H1 (cell line): Measurements from ENCODE around the gene HS3ST5. TPM values are rescaled to one million over a fixed set of nuclear protein-coding genes. Genes with fewer than 3 reads are reported as not detected.

Source experiments
- NANOG ChIP-seq: IDR thresholded peaks from 2 replicates; pipeline ENCODE4 v1.6.1; 2011; ENCODE audit warnings: low read length, low read depth, mild to moderate bottlenecking, inconsistent platforms; ENCODE audit not compliant: insufficient read depth, poor library complexity, severe bottlenecking
- SAP30 ChIP-seq: fragments of 300-600 bp; sonication (generic); IDR thresholded peaks from 2 replicates; pipeline ENCODE4 v1.7.1; 2012; ENCODE audit warnings: low read length, moderate library complexity, mild to moderate bottlenecking, inconsistent platforms; ENCODE audit not compliant: insufficient read depth, insufficient replicate concordance
- SP2 ChIP-seq: IDR thresholded peaks from 2 replicates; pipeline ENCODE4 v1.6.1; 2012; ENCODE audit warnings: mild to moderate bottlenecking, low read length, inconsistent platforms
- polyA plus RNA-seq, 7 experiments: library from polyadenylated mRNA; depleted of rRNA in 3 of 7; stranded (reverse) in 5 of 7; unstranded in 2 of 7; fragments of >200 nt in 5 of 7; fragments of 200-250 nt in 2 of 7; gene quantifications; 1 replicate in 5 of 7; 2 replicates in 1 of 7; 4 replicates in 1 of 7; pipeline versions ENCODE4 v1.2.1 to v1.2.3, GENCODE V29; 2011 to 2013; ENCODE audit warnings: missing spikeins in 2 of 7, mixed read lengths in 2 of 7
- total RNA-seq: library from RNA; stranded (reverse); fragmentation: NEBNext Ultra II Directional; extraction: Animal tissue kit (Norgen Biotek cat#: 25700); gene quantifications from 2 replicates; pipeline ENCODE4 v1.2.1, GENCODE V29; 2021
- TF ChIP-seq, protein P1 (sequence below): fragments of 300-600 bp; sonication (generic); IDR thresholded peaks from 2 replicates; pipeline ENCODE4 v1.7.1; 2012; ENCODE audit warnings: low read length, moderate library complexity, mild to moderate bottlenecking, inconsistent platforms; ENCODE audit not compliant: insufficient replicate concordance

HS3ST5 gene
- total and polyA plus RNA-seq, 2 of the 8 experiments (the other 6 are each of a cell fraction or from before 2014, with no cell fraction given), result 1.2 to 9.9 TPM

GRCh38 chr6:114068116-114068515 is 274.7 kb downstream of the HS3ST5 start (continued):
- TF ChIP-seq, protein P1, sequence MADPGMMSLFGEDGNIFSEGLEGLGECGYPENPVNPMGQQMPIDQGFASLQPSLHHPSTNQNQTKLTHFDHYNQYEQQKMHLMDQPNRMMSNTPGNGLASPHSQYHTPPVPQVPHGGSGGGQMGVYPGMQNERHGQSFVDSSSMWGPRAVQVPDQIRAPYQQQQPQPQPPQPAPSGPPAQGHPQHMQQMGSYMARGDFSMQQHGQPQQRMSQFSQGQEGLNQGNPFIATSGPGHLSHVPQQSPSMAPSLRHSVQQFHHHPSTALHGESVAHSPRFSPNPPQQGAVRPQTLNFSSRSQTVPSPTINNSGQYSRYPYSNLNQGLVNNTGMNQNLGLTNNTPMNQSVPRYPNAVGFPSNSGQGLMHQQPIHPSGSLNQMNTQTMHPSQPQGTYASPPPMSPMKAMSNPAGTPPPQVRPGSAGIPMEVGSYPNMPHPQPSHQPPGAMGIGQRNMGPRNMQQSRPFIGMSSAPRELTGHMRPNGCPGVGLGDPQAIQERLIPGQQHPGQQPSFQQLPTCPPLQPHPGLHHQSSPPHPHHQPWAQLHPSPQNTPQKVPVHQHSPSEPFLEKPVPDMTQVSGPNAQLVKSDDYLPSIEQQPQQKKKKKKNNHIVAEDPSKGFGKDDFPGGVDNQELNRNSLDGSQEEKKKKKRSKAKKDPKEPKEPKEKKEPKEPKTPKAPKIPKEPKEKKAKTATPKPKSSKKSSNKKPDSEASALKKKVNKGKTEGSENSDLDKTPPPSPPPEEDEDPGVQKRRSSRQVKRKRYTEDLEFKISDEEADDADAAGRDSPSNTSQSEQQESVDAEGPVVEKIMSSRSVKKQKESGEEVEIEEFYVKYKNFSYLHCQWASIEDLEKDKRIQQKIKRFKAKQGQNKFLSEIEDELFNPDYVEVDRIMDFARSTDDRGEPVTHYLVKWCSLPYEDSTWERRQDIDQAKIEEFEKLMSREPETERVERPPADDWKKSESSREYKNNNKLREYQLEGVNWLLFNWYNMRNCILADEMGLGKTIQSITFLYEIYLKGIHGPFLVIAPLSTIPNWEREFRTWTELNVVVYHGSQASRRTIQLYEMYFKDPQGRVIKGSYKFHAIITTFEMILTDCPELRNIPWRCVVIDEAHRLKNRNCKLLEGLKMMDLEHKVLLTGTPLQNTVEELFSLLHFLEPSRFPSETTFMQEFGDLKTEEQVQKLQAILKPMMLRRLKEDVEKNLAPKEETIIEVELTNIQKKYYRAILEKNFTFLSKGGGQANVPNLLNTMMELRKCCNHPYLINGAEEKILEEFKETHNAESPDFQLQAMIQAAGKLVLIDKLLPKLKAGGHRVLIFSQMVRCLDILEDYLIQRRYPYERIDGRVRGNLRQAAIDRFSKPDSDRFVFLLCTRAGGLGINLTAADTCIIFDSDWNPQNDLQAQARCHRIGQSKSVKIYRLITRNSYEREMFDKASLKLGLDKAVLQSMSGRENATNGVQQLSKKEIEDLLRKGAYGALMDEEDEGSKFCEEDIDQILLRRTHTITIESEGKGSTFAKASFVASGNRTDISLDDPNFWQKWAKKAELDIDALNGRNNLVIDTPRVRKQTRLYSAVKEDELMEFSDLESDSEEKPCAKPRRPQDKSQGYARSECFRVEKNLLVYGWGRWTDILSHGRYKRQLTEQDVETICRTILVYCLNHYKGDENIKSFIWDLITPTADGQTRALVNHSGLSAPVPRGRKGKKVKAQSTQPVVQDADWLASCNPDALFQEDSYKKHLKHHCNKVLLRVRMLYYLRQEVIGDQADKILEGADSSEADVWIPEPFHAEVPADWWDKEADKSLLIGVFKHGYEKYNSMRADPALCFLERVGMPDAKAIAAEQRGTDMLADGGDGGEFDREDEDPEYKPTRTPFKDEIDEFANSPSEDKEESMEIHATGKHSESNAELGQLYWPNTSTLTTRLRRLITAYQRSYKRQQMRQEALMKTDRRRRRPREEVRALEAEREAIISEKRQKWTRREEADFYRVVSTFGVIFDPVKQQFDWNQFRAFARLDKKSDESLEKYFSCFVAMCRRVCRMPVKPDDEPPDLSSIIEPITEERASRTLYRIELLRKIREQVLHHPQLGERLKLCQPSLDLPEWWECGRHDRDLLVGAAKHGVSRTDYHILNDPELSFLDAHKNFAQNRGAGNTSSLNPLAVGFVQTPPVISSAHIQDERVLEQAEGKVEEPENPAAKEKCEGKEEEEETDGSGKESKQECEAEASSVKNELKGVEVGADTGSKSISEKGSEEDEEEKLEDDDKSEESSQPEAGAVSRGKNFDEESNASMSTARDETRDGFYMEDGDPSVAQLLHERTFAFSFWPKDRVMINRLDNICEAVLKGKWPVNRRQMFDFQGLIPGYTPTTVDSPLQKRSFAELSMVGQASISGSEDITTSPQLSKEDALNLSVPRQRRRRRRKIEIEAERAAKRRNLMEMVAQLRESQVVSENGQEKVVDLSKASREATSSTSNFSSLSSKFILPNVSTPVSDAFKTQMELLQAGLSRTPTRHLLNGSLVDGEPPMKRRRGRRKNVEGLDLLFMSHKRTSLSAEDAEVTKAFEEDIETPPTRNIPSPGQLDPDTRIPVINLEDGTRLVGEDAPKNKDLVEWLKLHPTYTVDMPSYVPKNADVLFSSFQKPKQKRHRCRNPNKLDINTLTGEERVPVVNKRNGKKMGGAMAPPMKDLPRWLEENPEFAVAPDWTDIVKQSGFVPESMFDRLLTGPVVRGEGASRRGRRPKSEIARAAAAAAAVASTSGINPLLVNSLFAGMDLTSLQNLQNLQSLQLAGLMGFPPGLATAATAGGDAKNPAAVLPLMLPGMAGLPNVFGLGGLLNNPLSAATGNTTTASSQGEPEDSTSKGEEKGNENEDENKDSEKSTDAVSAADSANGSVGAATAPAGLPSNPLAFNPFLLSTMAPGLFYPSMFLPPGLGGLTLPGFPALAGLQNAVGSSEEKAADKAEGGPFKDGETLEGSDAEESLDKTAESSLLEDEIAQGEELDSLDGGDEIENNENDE, result no peak
- no peak for TF ChIP-seq SAP30
- TF ChIP-seq NANOG, result no peak
- no peak for TF ChIP-seq SP2
